HEK293 (cell line): Measurements from ENCODE around the gene DHRS7.

Experiments
- CTCF ChIA-PET: fragments of 350-600 bp; formaldehyde crosslinking; extraction: SDS; loops from one replicate; lab custom pipeline; 2021; ENCODE audit warnings: antibody characterized with exemption; lab: Yijun Ruan, JAX
- POLR2A ChIA-PET: fragments of 300-600 bp; formaldehyde crosslinking; extraction: SDS; loops from one replicate; lab custom pipeline; 2020; ENCODE audit warnings: antibody characterized with exemption, inconsistent platforms; lab: Yijun Ruan, JAX
- H3K27ac ChIP-seq: fragments of 200-500 bp; sonication (Bioruptor generic); 2 replicates; pipeline ENCODE4 v1.5.1; 2014; ENCODE audit warnings: low read depth, low read length, control low read depth, inconsistent platforms; ENCODE audit errors: extremely low read depth
- H3K36me3 ChIP-seq, 2 experiments: fragments of 200-500 bp in 1 of 2; sonication (Bioruptor generic) in 1 of 2; 1 replicate in 1 of 2; 2 replicates in 1 of 2; pipeline ENCODE4 v1.5.1; 2014 to 2017; ENCODE audit warnings: inconsistent platforms in 2 of 2, low read length in 2 of 2; ENCODE audit not compliant: control insufficient read depth in 2 of 2, insufficient read depth in 1 of 2
- H3K4me1 ChIP-seq: fragments of 200-500 bp; sonication (Bioruptor generic); 2 replicates; pipeline ENCODE4 v1.5.1; 2014; ENCODE audit warnings: mild to moderate bottlenecking, low read length, inconsistent platforms; ENCODE audit not compliant: control insufficient read depth, insufficient read depth
- H3K4me3 ChIP-seq: 2 replicates; pipeline ENCODE4 v1.5.1; 2011; ENCODE audit warnings: low read depth, mild to moderate bottlenecking, control low read depth, low read length, moderate library complexity
- H3K9me3 ChIP-seq: fragments of 200-500 bp; sonication (Bioruptor generic); 2 replicates; pipeline ENCODE4 v1.5.1; 2014; ENCODE audit warnings: low read depth, low read length, inconsistent platforms; ENCODE audit not compliant: control insufficient read depth, insufficient read depth
- ATF2 ChIP-seq: fragments of 450-650 bp; formaldehyde crosslinking; IDR thresholded peaks from 2 replicates; pipeline ENCODE4 v1.5.1; 2016; ENCODE audit warnings: missing biosample characterization, missing genetic modification characterization, low read depth
- GLIS1 ChIP-seq: fragments of 450-650 bp; formaldehyde crosslinking; IDR thresholded peaks from 2 replicates; pipeline ENCODE4 v1.5.1; 2016; ENCODE audit warnings: missing biosample characterization, missing genetic modification characterization
- HOXD13 ChIP-seq: sonication (generic); formaldehyde crosslinking; IDR thresholded peaks from 2 replicates; pipeline ENCODE4 v1.8.0; 2022; ENCODE audit warnings: missing genetic modification reagents, borderline replicate concordance
- KLF1 ChIP-seq: fragments of 450-650 bp; formaldehyde crosslinking; IDR thresholded peaks from 2 replicates; pipeline ENCODE4 v1.5.1; 2016; ENCODE audit warnings: missing biosample characterization, missing genetic modification characterization
- KLF7 ChIP-seq: fragments of 450-650 bp; formaldehyde crosslinking; IDR thresholded peaks from 2 replicates; pipeline ENCODE4 v1.5.1; 2016; ENCODE audit warnings: missing biosample characterization, missing genetic modification characterization, borderline replicate concordance
- MEIS1 ChIP-seq: sonication (generic); formaldehyde crosslinking; IDR thresholded peaks from 2 replicates; pipeline ENCODE4 v1.8.1; 2022; ENCODE audit warnings: missing genetic modification reagents, mild to moderate bottlenecking, borderline replicate concordance
- SP7 ChIP-seq: fragments of 450-650 bp; formaldehyde crosslinking; IDR thresholded peaks from 2 replicates; pipeline ENCODE4 v1.5.1; 2016; ENCODE audit warnings: missing biosample characterization, missing genetic modification characterization
- ZBTB17 ChIP-seq: fragments of 450-650 bp; formaldehyde crosslinking; IDR thresholded peaks from 2 replicates; pipeline ENCODE4 v1.5.1; 2016; ENCODE audit warnings: missing biosample characterization, missing genetic modification characterization
- ZBTB20 ChIP-seq: fragments of 450-650 bp; formaldehyde crosslinking; IDR thresholded peaks from 2 replicates; pipeline ENCODE4 v1.5.1; 2016; ENCODE audit warnings: missing biosample characterization, missing genetic modification characterization
- ZBTB21 ChIP-seq: fragments of 450-650 bp; formaldehyde crosslinking; IDR thresholded peaks from 2 replicates; pipeline ENCODE4 v1.5.1; 2017; ENCODE audit warnings: missing biosample characterization, missing genetic modification characterization
- ZBTB49 ChIP-seq: fragments of 450-650 bp; formaldehyde crosslinking; IDR thresholded peaks from 2 replicates; pipeline ENCODE4 v1.5.1; 2016; ENCODE audit warnings: missing biosample characterization, missing genetic modification characterization, low read depth
- ZFP69B ChIP-seq: fragments of 450-650 bp; formaldehyde crosslinking; IDR thresholded peaks from 2 replicates; pipeline ENCODE4 v1.5.1; 2016; ENCODE audit warnings: missing biosample characterization, missing genetic modification characterization
- ZNF114 ChIP-seq: fragments of 450-650 bp; formaldehyde crosslinking; IDR thresholded peaks from 2 replicates; pipeline ENCODE4 v1.5.0; 2017; ENCODE audit warnings: missing biosample characterization, missing genetic modification characterization
- ZNF138 ChIP-seq: fragments of 450-650 bp; formaldehyde crosslinking; IDR thresholded peaks from 2 replicates; pipeline ENCODE4 v1.5.1; 2016; ENCODE audit warnings: missing biosample characterization, missing genetic modification characterization, borderline replicate concordance
- ZNF19 ChIP-seq: fragments of 450-650 bp; formaldehyde crosslinking; IDR thresholded peaks from 2 replicates; pipeline ENCODE4; 2016; ENCODE audit warnings: missing biosample characterization, missing genetic modification characterization, low read depth
- ZNF280D ChIP-seq: fragments of 450-650 bp; formaldehyde crosslinking; IDR thresholded peaks from 2 replicates; pipeline ENCODE4 v1.5.1; 2016; ENCODE audit warnings: missing biosample characterization, missing genetic modification characterization
- ZNF416 ChIP-seq: fragments of 450-650 bp; formaldehyde crosslinking; IDR thresholded peaks from 2 replicates; pipeline ENCODE4 v1.5.1; 2016; ENCODE audit warnings: missing biosample characterization, missing genetic modification characterization
- ZNF426 ChIP-seq: fragments of 450-650 bp; formaldehyde crosslinking; IDR thresholded peaks from 2 replicates; pipeline ENCODE4 v1.5.1; 2017; ENCODE audit warnings: missing biosample characterization, missing genetic modification characterization, mild to moderate bottlenecking, inconsistent platforms, moderate library complexity
- ZNF433 ChIP-seq: fragments of 450-650 bp; formaldehyde crosslinking; IDR thresholded peaks from 2 replicates; pipeline ENCODE4 v1.5.1; 2016; ENCODE audit warnings: missing biosample characterization, missing genetic modification characterization, low read depth
- ZNF48 ChIP-seq: fragments of 450-650 bp; formaldehyde crosslinking; IDR thresholded peaks from 2 replicates; pipeline ENCODE4 v1.5.1; 2016; ENCODE audit warnings: missing biosample characterization, missing genetic modification characterization
- ZNF529 ChIP-seq: fragments of 450-650 bp; formaldehyde crosslinking; IDR thresholded peaks from 2 replicates; pipeline ENCODE4 v1.5.1; 2017; ENCODE audit warnings: missing genetic modification characterization, missing biosample characterization; ENCODE audit not compliant: insufficient replicate concordance
- ZNF561 ChIP-seq: fragments of 450-650 bp; IDR thresholded peaks from 2 replicates; pipeline ENCODE4 v1.5.1; 2018; ENCODE audit warnings: missing biosample characterization, missing genetic modification characterization, borderline replicate concordance
- ZNF580 ChIP-seq: fragments of 450-650 bp; formaldehyde crosslinking; IDR thresholded peaks from 2 replicates; pipeline ENCODE4 v1.5.1; 2016; ENCODE audit warnings: missing biosample characterization, missing genetic modification characterization
- ZNF660 ChIP-seq: fragments of 450-650 bp; IDR thresholded peaks from 2 replicates; pipeline ENCODE4 v1.5.1; 2018; ENCODE audit warnings: missing biosample characterization, mild to moderate bottlenecking, missing genetic modification characterization
- ZNF707 ChIP-seq: fragments of 450-650 bp; formaldehyde crosslinking; IDR thresholded peaks from 2 replicates; pipeline ENCODE4 v1.5.1; 2016; ENCODE audit warnings: missing biosample characterization, missing genetic modification characterization
- ZNF776 ChIP-seq: fragments of 450-650 bp; formaldehyde crosslinking; IDR thresholded peaks from 2 replicates; pipeline ENCODE4 v1.5.0; 2017; ENCODE audit warnings: missing biosample characterization, missing genetic modification characterization, borderline replicate concordance
- ZNF785 ChIP-seq: fragments of 450-650 bp; formaldehyde crosslinking; IDR thresholded peaks from 2 replicates; pipeline ENCODE4 v1.5.1; 2016; ENCODE audit warnings: missing biosample characterization, missing genetic modification characterization
- ZNF791 ChIP-seq: fragments of 450-650 bp; formaldehyde crosslinking; IDR thresholded peaks from 2 replicates; pipeline ENCODE4 v1.5.1; 2016; ENCODE audit warnings: missing biosample characterization, missing genetic modification characterization
- ZXDB ChIP-seq: fragments of 450-650 bp; formaldehyde crosslinking; IDR thresholded peaks from 2 replicates; pipeline ENCODE4 v1.5.1; 2016; ENCODE audit warnings: missing biosample characterization, missing genetic modification characterization

DHRS7 gene

GRCh38 chr14:60169722-60170121 lies 4.5 kb upstream of the DHRS7 start:
- POLR2A ChIA-PET: no interaction called here
- CTCF ChIA-PET: interaction anchor here (1.8 kb wide), 1 partner anchor 14 kb away, joined by 9 read pairs; no protein-coding TSS in a partner anchor

GRCh38 chr14:60166142-60166541 lies 944 bp upstream of the DHRS7 start:
- peaks cover 8% of the 10 kb centered on the region; the same call in 1 of the 2 replicates for H3K4me1 ChIP-seq
- ChIA-PET CTCF (interaction anchor here (0.6 to 2.1 kb wide), 9 partner anchors 11 to 204 kb away, joined by 3 to 11 read pairs (median 4); no protein-coding TSS in a partner anchor), POLR2A (interaction anchor here (1.6 kb wide), 1 partner anchor 83 kb away, joined by 7 read pairs; the partner anchor contains the start of gene PPM1A)
- H3K9me3 ChIP-seq: no peaks in the 10 kb centered on the region
- no peak overlapping the region for H3K27ac ChIP-seq
- H3K4me3 ChIP-seq: no peak overlapping the region
- no peaks in the 10 kb centered on the region for H3K36me3 ChIP-seq
- no peak for TF ChIP-seq ZNF580 (tag by site-specific recombination)
- TF ChIP-seq ZNF433 (tag by site-specific recombination): no peak
- no peak for TF ChIP-seq ZNF280D (tag by site-specific recombination)
- TF ChIP-seq ZFP69B: no peak
- TF ChIP-seq ZBTB21 (tag by site-specific recombination): no peak
- no peak for TF ChIP-seq ATF2
- no peak for TF ChIP-seq ZBTB17 (tag by site-specific recombination)
- no peak for TF ChIP-seq KLF1 (tag by site-specific recombination)
- TF ChIP-seq ZNF707 (tag by site-specific recombination): no peak
- no peak for TF ChIP-seq ZBTB49 (tag by site-specific recombination)
- TF ChIP-seq ZNF138 (tag by site-specific recombination): no peak
- no peak for TF ChIP-seq ZNF529 (tag by site-specific recombination)
- TF ChIP-seq ZNF561: no peak
- TF ChIP-seq, all 188 proteins: peak for 0

More at GRCh38 chr14:60169722-60170121, 4.5 kb upstream of the DHRS7 start:
- no peak for TF ChIP-seq ZXDB (tag by site-specific recombination)
- TF ChIP-seq ZNF785 (tag by site-specific recombination): no peak
- no peak for TF ChIP-seq ZNF114
- TF ChIP-seq KLF7 (tag by site-specific recombination): no peak
- TF ChIP-seq ZNF19 (tag by site-specific recombination): no peak
- no peak for TF ChIP-seq ZNF48
- no peak for TF ChIP-seq ZNF660 (tag by site-specific recombination)
- no peak for TF ChIP-seq HOXD13 (CRISPR knock-in tag)
- TF ChIP-seq SP7: no peak
- no peak for TF ChIP-seq ZNF776 (tag by site-specific recombination)
- TF ChIP-seq ZNF426 (tag by site-specific recombination): no peak
- no peak for TF ChIP-seq ZNF791
- TF ChIP-seq ZBTB20 (tag by site-specific recombination): no peak
- no peak for TF ChIP-seq ZNF416
- TF ChIP-seq GLIS1 (tag by site-specific recombination): no peak
- no peak for TF ChIP-seq MEIS1
- Histone ChIP-seq H3K9me3 (no peaks in the 10 kb centered on the region), H3K4me3 (no peak overlapping the region), H3K4me1 (0 out of 2 replicates have a peak, but pooled peaks cover 3% of the 10 kb centered on the region), H3K36me3 (no peaks in the 10 kb centered on the region), H3K27ac (no peak overlapping the region)
